Renal cortical epithelial cell (primary cell): Measurements from ENCODE around the gene HBP1. TPM values are rescaled to one million over a fixed set of nuclear protein-coding genes. Genes with fewer than 3 reads are reported as not detected.
A peak's percentile ranks its signal among the peaks of the same experiment; 100 is the strongest.
"Not testable (repeated sequence)": the region's sequence is repeated elsewhere in the genome, so short reads cannot be mapped to it uniquely, and the experiment has no call there.

Experiments used
- DNase-seq: peaks from one replicate; pipeline ENCODE4 v3.0.0-alpha.2; 2011; ENCODE audit warnings: low read depth
- total RNA-seq: library from RNA; depleted of rRNA; stranded (reverse); fragments of >200 nt; gene quantifications from 2 replicates; pipeline ENCODE4 v1.2.3, GENCODE V29; 2014

The HBP1 gene
- total RNA-seq, 1 donor from 2014 or later = 109 TPM

DNA sequence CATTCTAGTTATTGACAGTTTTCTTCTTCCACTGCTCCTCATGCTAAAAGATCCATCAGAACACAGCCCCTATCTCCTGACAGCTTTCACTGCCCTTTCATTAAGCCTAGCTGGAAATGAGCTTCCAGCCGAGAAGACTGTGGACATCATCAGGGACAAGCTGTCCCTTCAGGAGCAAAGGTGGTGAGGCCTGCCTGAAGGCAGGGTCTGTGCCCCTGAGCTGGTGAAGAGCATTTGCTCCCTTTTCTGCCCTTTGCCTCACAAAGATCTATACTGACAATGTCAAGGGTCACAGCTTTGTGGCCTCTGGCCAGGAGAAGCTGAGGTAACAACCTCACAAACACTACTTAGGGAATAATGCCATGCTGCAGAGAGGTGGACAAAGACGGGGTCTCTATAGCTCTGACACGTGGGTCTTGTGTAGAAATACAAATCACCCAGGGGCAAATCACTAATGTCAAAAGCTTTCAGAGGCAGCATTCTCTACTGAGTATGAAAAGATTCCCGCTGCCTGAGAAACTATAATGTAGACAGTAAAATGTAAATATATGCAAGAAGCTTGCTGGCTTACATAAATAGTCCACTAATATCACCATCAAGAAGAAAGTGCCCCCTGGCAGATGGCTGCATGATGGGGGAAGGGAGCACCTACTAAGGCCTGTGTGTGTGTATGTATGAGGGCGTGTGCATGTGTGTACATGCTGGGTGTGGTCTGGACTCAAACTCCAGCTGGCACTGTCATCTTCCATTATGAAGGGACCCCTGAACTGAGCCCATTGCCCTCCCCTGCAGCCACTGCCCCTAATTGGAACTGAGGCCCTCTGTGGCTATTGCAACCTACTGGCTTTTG lies 55.8 kb downstream of the HBP1 start:
- no peak for DNase-seq

DNA sequence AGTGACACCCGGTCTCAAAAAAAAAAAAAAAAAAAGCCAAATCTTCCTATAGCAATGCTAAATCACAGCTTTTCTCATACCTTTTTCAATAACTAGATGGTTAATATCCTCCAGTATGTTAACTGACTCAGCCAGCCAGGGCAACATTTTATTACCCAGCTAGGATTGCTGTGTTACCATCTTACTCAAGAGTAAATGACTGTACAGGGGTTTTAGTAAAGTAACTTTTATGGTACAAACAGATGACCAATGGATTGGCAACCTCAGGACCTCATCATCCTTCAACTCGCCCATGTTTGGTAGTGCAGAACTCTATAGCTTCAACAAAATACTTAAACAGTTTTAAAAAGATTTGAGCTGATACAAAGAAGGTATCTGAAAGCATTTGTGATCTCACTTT lies 59.5 kb downstream of the HBP1 start:
- no peak for DNase-seq

DNA sequence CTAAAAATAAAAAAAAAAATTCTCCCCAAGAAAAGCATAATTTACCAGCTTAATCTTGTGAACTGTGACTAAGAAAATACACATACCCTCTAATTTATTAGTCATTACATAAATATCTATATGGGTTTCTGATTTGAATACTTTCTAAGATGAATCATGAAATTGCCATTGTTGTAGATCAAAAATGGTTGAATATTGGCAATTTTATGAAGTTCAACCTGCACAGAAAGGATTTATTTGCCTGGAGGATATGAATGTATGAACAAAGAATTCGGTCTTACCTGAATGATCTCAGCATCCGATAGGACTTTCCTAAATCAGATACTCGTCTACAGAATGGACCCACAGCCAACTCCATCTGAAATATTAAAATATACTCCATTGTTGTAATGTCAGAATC lies 61.5 kb downstream of the HBP1 start:
- DNase-seq = peak; percentile 5

DNA sequence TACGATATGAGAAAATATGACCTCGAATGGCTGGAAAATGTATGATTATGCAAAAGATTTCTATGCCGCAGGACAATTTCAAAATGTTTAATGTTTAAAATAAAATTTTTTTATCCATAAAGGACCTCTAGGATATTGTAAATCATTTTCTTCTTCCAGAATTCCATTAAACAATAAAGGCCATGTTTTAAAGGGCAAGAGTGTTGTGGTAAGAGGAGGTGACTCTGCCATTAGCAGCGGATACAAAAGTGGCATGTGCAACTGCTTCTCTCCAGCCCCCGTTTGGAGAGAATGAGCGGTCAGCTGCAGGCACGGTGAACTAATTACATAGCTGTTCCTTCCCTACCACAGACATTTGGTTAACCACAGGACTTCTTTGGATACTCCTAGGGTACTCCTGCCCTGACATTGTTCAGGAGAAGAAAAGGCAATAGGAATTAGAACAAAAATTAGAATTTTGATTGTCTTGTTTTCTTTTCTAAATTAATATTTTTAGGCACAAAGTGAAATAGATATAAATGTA lies 63.8 kb downstream of the HBP1 start:
- DNase-seq = peak; percentile 55

DNA sequence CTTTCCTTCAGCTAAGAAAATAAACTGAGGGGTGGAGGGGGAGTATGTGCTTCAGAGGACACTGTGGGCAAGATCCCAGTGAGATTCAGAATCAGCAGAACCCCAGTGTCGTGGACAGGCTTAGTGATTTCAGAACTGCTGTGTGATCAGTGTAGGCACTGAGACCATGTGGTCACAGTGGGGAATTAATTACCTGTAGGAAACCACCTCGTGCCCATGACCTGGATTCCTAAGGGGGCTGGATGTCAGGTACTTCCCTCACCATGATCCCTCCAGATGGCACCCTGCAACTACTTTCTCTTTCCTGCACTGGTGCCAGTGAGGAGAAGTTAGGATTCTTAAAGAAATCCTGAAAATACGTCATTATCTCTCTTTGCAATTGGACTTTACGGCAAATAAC lies 64.4 kb downstream of the HBP1 start:
- DNase-seq = peak; percentile 11

DNA sequence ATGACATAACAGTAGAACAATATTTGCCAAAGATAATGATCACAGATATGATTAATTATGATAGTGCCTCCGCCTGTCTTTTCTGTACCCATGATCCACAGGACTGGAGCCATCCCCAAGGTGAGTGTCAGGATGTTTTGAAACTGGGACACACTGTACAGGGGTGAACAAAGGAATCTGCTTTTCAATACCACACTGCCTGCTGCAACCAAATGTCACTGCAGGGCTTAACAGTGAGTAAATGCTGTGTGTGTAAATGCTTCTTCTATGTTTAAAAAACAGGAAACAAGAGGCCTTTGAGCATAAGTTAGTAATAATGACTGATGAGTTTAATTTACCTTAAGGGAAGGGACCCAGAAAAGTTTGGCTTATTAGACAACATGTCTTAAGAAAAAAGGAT lies 65.2 kb downstream of the HBP1 start:
- DNase-seq = no peak

DNA sequence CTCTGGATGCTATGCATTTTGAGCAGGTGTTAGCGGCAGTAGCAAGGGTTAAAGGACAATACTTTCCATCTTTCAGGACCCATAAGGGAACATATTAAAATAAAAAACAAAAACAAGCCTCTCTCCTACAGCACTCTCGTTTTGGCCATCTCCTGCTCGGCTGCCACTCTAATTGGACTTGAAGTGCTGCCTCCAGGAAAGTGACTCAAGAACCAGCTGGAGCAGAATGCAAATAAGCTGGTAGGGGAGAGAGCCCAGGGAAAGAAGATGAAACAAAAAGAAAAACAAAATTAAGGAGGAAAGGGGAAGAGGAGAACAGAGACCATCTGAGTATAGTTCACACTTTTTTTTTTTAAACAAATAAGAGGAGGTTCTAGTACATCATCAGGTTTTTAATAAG lies 65.6 kb downstream of the HBP1 start:
- no peak for DNase-seq

DNA sequence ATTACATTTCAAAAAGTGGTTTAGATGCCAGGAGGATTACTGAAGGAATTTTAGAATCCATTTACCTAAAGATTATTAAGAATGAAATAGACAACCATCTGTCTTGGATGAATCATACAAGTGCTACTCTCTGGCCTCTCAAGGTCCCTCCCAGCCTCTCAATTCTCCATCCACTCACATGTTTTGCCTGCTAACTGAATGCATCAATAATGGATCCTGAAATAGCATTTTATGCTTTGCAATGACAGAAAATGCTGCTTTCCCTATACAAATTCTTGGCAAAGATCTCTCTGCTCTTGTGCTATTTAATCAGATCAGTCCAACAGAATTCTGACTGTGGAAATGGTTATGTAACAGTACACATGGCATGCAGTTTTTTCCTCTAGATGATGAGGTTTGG lies 68.1 kb downstream of the HBP1 start:
- DNase-seq = no peak

DNA sequence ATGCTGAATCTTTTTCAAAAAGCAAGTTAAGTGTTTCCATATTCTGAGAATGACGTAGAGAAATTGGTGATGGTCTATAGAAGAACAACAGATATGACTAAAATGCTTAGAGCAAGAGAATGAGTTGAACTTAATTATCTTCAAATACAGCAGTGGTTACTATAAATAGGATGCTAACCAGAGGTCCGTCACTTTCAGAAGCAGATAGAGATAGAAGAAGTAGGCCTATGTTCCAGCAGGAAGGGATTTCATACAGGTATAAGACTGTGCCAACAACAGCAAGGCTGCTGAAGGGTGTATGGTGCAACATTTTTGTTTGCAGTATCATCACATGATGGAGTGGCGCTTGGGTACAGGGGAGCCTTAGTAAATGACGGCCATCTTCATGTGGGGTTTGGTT lies 68.6 kb downstream of the HBP1 start:
- no peak for DNase-seq

DNA sequence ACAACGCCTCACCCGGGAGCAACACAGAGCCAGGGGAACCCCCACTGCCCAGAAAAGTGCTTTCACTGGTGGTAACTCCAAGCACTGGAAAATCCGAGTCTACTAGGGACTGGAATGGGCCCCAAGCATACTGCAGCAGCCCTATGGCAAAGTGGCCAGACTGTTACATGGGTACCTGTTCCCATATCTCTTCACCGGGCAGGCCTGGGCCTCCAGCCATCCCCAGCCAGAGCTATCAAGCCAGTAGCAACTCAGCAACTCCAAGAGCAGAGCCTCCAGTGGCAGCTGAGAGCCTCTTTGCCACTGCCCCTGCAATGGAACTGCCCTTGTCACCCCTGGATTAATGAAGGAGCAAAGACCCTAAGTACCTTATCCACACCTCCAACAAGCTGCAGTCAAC lies 73.5 kb downstream of the HBP1 start:
- DNase-seq = no peak

DNA sequence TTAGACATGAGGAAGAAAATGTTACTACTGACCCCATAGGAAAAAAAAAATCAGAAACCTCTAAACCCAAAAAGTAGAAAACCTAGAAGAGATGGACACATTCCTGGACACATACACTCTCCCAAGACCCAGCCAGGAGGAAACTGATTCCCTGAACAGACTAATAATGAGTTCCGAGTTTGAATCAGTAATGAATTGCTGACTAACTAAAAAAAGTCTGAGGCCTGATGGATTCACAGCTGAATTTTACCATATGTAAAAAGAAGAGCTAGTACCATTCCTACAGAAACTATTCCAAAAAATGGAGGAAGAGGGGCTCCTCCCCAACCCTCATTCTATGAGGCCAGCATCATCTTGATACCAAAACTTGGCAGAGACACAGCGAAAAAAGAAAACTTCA lies 75.8 kb downstream of the HBP1 start:
- DNase-seq = no peak

DNA sequence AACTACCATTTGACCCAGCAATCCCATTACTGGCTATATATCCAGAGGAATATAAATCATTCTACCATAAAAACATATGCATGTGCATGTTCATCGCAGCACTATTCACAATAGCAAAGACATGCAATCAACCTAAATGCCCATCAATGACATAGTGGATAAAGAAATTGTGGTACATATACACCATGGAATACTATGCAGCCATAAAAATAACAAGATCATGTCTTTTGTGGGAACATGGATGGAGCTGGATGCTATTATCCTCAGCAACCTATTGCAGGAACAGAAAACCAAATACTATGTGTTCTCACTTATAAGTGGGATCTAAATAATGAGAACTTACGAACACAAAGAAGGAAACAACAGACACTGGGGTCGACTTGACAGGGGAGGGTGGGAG lies 78.0 kb downstream of the HBP1 start:
- DNase-seq = not testable (repeated sequence)

DNA sequence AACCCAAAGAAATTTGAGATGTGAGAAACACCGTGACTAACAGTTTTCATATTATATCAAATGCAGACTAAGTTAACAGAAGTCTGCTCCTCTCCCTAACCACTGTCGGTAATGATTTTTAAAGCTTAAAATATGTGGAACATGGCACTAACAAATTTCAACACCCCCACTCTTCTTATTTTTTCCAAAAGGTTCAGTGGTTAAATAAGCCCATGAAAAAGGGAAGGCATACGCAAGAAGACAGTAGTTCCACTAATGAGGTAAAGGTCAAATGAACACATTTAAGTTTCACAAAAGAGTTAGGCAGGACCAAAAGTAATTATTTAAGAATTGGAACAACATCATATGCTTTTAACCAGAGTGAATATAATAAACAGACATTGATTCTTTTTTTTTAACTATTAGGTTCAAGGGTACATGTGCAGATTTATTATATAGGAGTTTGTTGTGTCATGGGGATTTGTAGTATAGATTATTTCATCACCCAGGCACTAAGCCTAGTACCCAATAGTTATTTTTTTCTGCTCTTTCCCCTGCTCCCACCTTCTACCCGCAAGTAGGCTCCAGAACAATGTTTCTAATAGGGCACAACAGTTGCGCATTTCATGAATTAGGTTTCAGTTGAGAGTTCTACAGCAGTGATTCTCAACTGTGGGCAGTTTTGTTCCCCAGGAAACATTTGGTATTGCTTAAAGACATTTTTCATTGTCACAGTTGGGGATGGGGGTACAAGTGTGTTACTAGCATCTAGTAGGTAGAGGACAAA lies 79.9 kb downstream of the HBP1 start:
- DNase-seq = no peak

DNA sequence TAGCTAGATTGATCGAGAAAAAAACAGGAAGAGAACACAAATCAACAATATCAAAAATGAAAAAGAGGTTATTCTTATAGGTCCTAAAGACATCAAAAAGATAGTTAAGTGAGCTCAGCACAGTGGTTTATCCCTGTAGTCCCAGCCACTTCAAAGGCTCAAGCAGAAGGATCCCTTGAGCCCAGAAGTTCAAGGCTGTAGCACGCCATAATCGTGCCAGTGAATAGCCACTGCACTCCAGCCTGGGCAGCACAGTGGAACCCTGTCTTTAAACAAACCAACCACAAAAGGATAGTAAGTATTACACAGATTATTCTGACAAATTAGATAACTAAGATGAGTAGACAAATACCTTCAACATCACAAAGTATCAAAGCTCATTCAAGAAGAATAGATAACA lies 83.2 kb downstream of the HBP1 start:
- DNase-seq = no peak

Other genes with a start within 250 kb of the HBP1 start
- gene PRKAR2B, start 124.3 kb upstream of the HBP1 start, total RNA-seq = 0.80 and 0.87 TPM in 2 replicates